ENCODE data around the gene POLG. TPM values are rescaled to one million over a fixed set of nuclear protein-coding genes. Genes with fewer than 3 reads are reported as not detected.
A peak's percentile ranks its signal among the peaks of the same experiment; 100 is the strongest.

The POLG gene
- total and polyA plus RNA-seq, 5 donors from 2014 or later: 31.2 to 157 (median 35.2) TPM

GRCh38 chr15:89341316-89342005, 6.8 kb upstream of the POLG start:
- ATAC-seq (ENCODE audit: low read depth in 2 of 2) (no peak), DNase-seq (no peak)
- no peak overlapping the region for H3K27ac Mint-ChIP-seq
- Histone ChIP-seq H3K27me3 (ENCODE audit: control insufficient read depth, insufficient read depth, low read length) (peaks cover 2% of the 10 kb centered on the region), H3K27ac (ENCODE audit: insufficient read depth, low read length, poor library complexity, severe bottlenecking) (no peak overlapping the region), H3K4me3 (ENCODE audit: low read depth, low read length) (no peak overlapping the region), H3K4me1 (ENCODE audit: control insufficient read depth, insufficient read depth, low read length, poor library complexity, severe bottlenecking) (no peaks in the 10 kb centered on the region), H3K9me3 (ENCODE audit: control insufficient read depth in 2 of 2, low read length in 2 of 2) (no peaks in the 10 kb centered on the region), H3K36me3 (ENCODE audit: control insufficient read depth, insufficient read depth, low read length) (no peaks in the 10 kb centered on the region)
- H3K36me3 Mint-ChIP-seq: no peaks in the 10 kb centered on the region
- peaks cover 0 to 9% (median 3%) of the 10 kb centered on the region in 4 donors for H3K4me1 Mint-ChIP-seq
- peaks cover 19% of the 10 kb centered on the region for H3K27me3 Mint-ChIP-seq
- H3K9me3 Mint-ChIP-seq: peaks cover 0 to 1% (median 0%) of the 10 kb centered on the region in 7 donors
- no peak overlapping the region for H3K4me3 Mint-ChIP-seq

- H3K27ac Mint-ChIP-seq: no peak overlapping the region
- H3K27ac ChIP-seq (ENCODE audit: insufficient read depth, low read length, poor library complexity, severe bottlenecking): no peak overlapping the region
- H3K27me3 ChIP-seq (ENCODE audit: control insufficient read depth, insufficient read depth, low read length): peaks cover 2% of the 10 kb centered on the region
- no peaks in the 10 kb centered on the region for H3K36me3 ChIP-seq (ENCODE audit: control insufficient read depth, insufficient read depth, low read length)
- H3K9me3 ChIP-seq (ENCODE audit: control insufficient read depth in 2 of 2, low read length in 2 of 2): no peaks in the 10 kb centered on the region
- peaks cover 13% of the 10 kb centered on the region for H3K27me3 Mint-ChIP-seq
- DNase-seq (no peak), ATAC-seq (ENCODE audit: low read depth in 2 of 2) (no peak)
- H3K4me1 ChIP-seq (ENCODE audit: control insufficient read depth, insufficient read depth, low read length, poor library complexity, severe bottlenecking): peaks cover 5% of the 10 kb centered on the region
- no peaks in the 10 kb centered on the region for H3K36me3 Mint-ChIP-seq
- H3K4me3 ChIP-seq (ENCODE audit: low read depth, low read length): no peak overlapping the region
- H3K4me1 Mint-ChIP-seq: peaks cover 0 to 18% (median 4%) of the 10 kb centered on the region in 4 donors
- H3K9me3 Mint-ChIP-seq: peaks cover 0 to 1% (median 0%) of the 10 kb centered on the region in 7 donors
- no peak overlapping the region for H3K4me3 Mint-ChIP-seq
Measured at GRCh38 chr15:89340573-89340972, 5.9 kb upstream of the POLG start.

- Histone ChIP-seq H3K9me3 (ENCODE audit: control insufficient read depth in 2 of 2, low read length in 2 of 2) (no peaks in the 10 kb centered on the region), H3K27me3 (ENCODE audit: control insufficient read depth, insufficient read depth, low read length) (peaks cover 2% of the 10 kb centered on the region), H3K4me3 (ENCODE audit: low read depth, low read length) (no peak overlapping the region), H3K27ac (ENCODE audit: insufficient read depth, low read length, poor library complexity, severe bottlenecking) (no peak overlapping the region), H3K4me1 (ENCODE audit: control insufficient read depth, insufficient read depth, low read length, poor library complexity, severe bottlenecking) (peaks cover 22% of the 10 kb centered on the region), H3K36me3 (ENCODE audit: control insufficient read depth, insufficient read depth, low read length) (no peaks in the 10 kb centered on the region)
- Mint-ChIP-seq H3K4me3 (peak overlapping the region in 1 of 4 donors; percentile 93), H3K9me3 (peaks cover 0 to 6% (median 2%) of the 10 kb centered on the region in 7 donors), H3K36me3 (peaks cover 4% of the 10 kb centered on the region), H3K27ac (no peak overlapping the region), H3K4me1 (peaks cover 0 to 29% (median 13%) of the 10 kb centered on the region in 4 donors), H3K27me3 (peaks cover 17% of the 10 kb centered on the region)
- ATAC-seq (ENCODE audit: low read depth in 2 of 2) (no peak), DNase-seq (no peak)
Measured at GRCh38 chr15:89338036-89338435, 3.4 kb upstream of the POLG start.

DNA sequence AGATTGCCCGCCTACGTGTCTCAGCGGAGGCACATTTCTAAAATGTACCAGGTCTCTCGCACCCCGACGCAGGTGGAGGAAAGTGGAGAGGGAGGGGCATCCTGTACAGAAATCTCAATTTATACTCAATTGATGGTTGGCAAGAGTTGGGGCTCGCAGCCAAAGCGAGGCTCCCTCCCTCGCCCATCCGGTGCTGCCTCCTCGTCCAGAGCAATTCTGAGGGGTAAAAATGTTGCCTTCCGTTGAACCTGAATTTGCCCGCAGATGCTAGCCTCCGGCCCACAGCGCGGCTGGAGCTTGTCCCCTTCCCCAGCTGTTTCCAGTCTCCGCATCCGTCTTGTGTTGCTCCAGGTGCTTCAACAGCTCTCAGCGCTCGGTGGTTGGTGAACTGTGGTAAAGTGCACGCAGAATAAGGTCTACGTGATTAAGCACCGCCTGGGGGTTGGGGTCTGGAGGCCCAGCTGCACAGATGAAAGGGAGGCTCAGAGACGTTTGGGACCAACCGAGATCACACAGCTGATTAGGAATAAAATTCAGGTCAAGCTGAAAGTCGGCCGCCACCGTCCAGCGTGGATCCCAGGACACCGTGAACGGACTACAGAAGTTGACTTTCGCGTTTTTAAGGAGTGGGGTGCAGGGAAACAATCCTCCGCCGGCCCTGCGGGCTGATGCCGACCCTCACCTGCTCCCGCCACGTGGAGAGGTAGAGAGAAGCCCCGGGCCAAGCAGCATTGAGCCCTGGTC, 846 bp upstream of the POLG start:
- ATAC-seq (ENCODE audit: low read depth in 2 of 2) (peak in 1 of 2 donors; percentile 3), DNase-seq (peak in 1 of 3 donors; percentile 27)
- peaks cover 17% of the 10 kb centered on the region for H3K27me3 Mint-ChIP-seq
- Histone ChIP-seq H3K36me3 (ENCODE audit: control insufficient read depth, insufficient read depth, low read length) (peaks cover 25% of the 10 kb centered on the region), H3K9me3 (ENCODE audit: control insufficient read depth in 2 of 2, low read length in 2 of 2) (no peaks in the 10 kb centered on the region), H3K27ac (ENCODE audit: insufficient read depth, low read length, poor library complexity, severe bottlenecking) (peak overlapping the region; percentile 66), H3K4me1 (ENCODE audit: control insufficient read depth, insufficient read depth, low read length, poor library complexity, severe bottlenecking) (peaks cover 48% of the 10 kb centered on the region), H3K4me3 (ENCODE audit: low read depth, low read length) (peak overlapping the region; percentile 77), H3K27me3 (ENCODE audit: control insufficient read depth, insufficient read depth, low read length) (no peaks in the 10 kb centered on the region)
- peak overlapping the region; percentile 92 to 96 (median 94) for H3K4me3 Mint-ChIP-seq
- H3K9me3 Mint-ChIP-seq: peaks cover 0 to 6% (median 2%) of the 10 kb centered on the region in 7 donors
- H3K4me1 Mint-ChIP-seq: peaks cover 3 to 54% (median 31%) of the 10 kb centered on the region in 4 donors
- peak overlapping the region; percentile 98 to 100 (median 100) for H3K27ac Mint-ChIP-seq
- peaks cover 21% of the 10 kb centered on the region for H3K36me3 Mint-ChIP-seq

DNA sequence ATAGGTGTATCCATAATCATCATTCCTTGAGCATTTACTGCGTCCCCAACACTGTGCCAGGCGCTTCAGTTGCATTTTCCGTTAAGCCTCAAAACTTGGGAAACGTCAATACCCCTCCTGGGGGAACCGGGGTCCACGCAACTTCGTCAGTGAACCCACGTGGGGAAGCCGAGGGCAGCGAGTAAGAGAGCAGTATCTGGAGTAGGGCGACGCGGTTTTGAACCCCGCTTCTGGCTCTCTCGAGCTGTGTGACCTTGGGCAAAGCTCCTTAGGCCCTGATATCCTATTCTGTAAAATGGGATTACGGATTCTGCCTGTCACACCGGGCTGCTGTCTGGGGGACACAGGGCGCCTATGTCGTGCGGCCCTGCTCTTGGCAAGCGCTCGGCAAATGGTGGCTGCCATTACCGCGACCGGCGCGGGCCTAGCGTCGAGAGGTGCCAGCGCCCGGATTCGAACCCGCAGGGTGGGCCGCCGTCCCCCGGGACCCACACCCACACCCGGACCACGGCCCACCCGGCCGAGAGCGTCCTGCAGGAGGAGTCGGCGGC, 590 bp downstream of the POLG start:
- peaks cover 62% of the 10 kb centered on the region for H3K4me1 ChIP-seq (ENCODE audit: control insufficient read depth, insufficient read depth, low read length, poor library complexity, severe bottlenecking)
- no peaks in the 10 kb centered on the region for H3K9me3 ChIP-seq (ENCODE audit: control insufficient read depth in 2 of 2, low read length in 2 of 2)
- H3K27me3 ChIP-seq (ENCODE audit: control insufficient read depth, insufficient read depth, low read length): no peaks in the 10 kb centered on the region
- peak overlapping the region; percentile 83 for H3K27ac ChIP-seq (ENCODE audit: insufficient read depth, low read length, poor library complexity, severe bottlenecking)
- Mint-ChIP-seq H3K36me3 (peaks cover 34% of the 10 kb centered on the region), H3K27ac (peak overlapping the region; percentile 46 to 86 (median 60)), H3K27me3 (peaks cover 17% of the 10 kb centered on the region), H3K9me3 (peaks cover 0 to 6% (median 2%) of the 10 kb centered on the region in 7 donors), H3K4me3 (peak overlapping the region; percentile 77 to 93 (median 84)), H3K4me1 (peaks cover 14 to 68% (median 45%) of the 10 kb centered on the region in 4 donors)
- peaks cover 39% of the 10 kb centered on the region for H3K36me3 ChIP-seq (ENCODE audit: control insufficient read depth, insufficient read depth, low read length)
- no peak for ATAC-seq (ENCODE audit: low read depth in 2 of 2)
- DNase-seq: no peak
- H3K4me3 ChIP-seq (ENCODE audit: low read depth, low read length): peak overlapping the region; percentile 83

GRCh38 chr15:89333011-89333860, 1.4 kb downstream of the POLG start:
- H3K27ac Mint-ChIP-seq: peak overlapping the region; percentile 60 to 95 (median 85)
- Histone ChIP-seq H3K27me3 (ENCODE audit: control insufficient read depth, insufficient read depth, low read length) (no peaks in the 10 kb centered on the region), H3K4me3 (ENCODE audit: low read depth, low read length) (peak overlapping the region; percentile 83), H3K9me3 (ENCODE audit: control insufficient read depth in 2 of 2, low read length in 2 of 2) (no peaks in the 10 kb centered on the region), H3K27ac (ENCODE audit: insufficient read depth, low read length, poor library complexity, severe bottlenecking) (peak overlapping the region; percentile 83), H3K36me3 (ENCODE audit: control insufficient read depth, insufficient read depth, low read length) (peaks cover 47% of the 10 kb centered on the region), H3K4me1 (ENCODE audit: control insufficient read depth, insufficient read depth, low read length, poor library complexity, severe bottlenecking) (peaks cover 63% of the 10 kb centered on the region)
- peak overlapping the region; percentile 77 to 93 (median 84) for H3K4me3 Mint-ChIP-seq
- H3K27me3 Mint-ChIP-seq: peaks cover 17% of the 10 kb centered on the region
- DNase-seq: no peak
- H3K36me3 Mint-ChIP-seq: peaks cover 35% of the 10 kb centered on the region
- H3K4me1 Mint-ChIP-seq: peaks cover 14 to 72% (median 45%) of the 10 kb centered on the region in 4 donors
- no peak for ATAC-seq (ENCODE audit: low read depth in 2 of 2)
- peaks cover 0 to 6% (median 2%) of the 10 kb centered on the region in 7 donors for H3K9me3 Mint-ChIP-seq

DNA sequence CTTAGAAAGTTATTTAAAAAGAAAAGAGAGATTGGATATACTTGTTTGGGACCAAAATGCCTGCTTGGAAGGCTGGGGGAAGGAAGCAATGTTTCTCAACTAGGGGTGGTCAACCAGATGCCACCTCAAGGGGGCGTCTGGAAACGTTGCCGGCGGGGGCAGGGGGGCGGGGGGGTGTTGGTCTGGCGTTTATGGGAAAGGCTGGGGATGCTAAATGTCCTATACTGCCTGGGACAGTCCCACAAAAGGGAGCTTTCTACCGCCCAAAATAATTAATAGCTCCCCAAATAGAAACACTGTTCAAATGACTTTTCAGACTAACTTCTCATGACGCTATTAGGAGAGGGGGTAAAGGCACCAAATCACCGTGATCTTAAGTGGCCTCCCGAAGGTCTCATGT, 2.2 kb downstream of the POLG start:
- Histone ChIP-seq H3K27me3 (ENCODE audit: control insufficient read depth, insufficient read depth, low read length) (no peaks in the 10 kb centered on the region), H3K4me3 (ENCODE audit: low read depth, low read length) (peak overlapping the region; percentile 61), H3K9me3 (ENCODE audit: control insufficient read depth in 2 of 2, low read length in 2 of 2) (no peaks in the 10 kb centered on the region), H3K36me3 (ENCODE audit: control insufficient read depth, insufficient read depth, low read length) (peaks cover 55% of the 10 kb centered on the region), H3K4me1 (ENCODE audit: control insufficient read depth, insufficient read depth, low read length, poor library complexity, severe bottlenecking) (peaks cover 63% of the 10 kb centered on the region), H3K27ac (ENCODE audit: insufficient read depth, low read length, poor library complexity, severe bottlenecking) (no peak overlapping the region)
- Mint-ChIP-seq H3K4me3 (peak overlapping the region; percentile 81 to 93 (median 83)), H3K9me3 (peaks cover 0 to 6% (median 2%) of the 10 kb centered on the region in 7 donors), H3K27me3 (peaks cover 12% of the 10 kb centered on the region), H3K36me3 (peaks cover 40% of the 10 kb centered on the region), H3K4me1 (peaks cover 20 to 73% (median 46%) of the 10 kb centered on the region in 4 donors), H3K27ac (peak overlapping the region; percentile 67 to 95 (median 85))
- ATAC-seq (ENCODE audit: low read depth in 2 of 2): no peak
- DNase-seq: no peak

Data from CD4-positive, CD25-positive, alpha-beta regulatory T cell (primary cell).